Activated CD8-positive, alpha-beta memory T cell treated with anti-CD3 and anti-CD28 coated beads for 24 hours (primary cell): ENCODE measurements around the gene MRPL4.
"Not testable (repeated sequence)": the region's sequence is repeated elsewhere in the genome, so short reads cannot be mapped to it uniquely, and the experiment has no call there.

Experiments
- DNase-seq: peaks from one replicate; pipeline ENCODE4 v3.0.0-alpha.2; 2020

MRPL4 gene

GRCh38 chr19:10268071-10268470 is 16.1 kb downstream of the MRPL4 start:
- no peak for DNase-seq

GRCh38 chr19:10269333-10270179 is 17.5 kb downstream of the MRPL4 start:
- peak; percentile 97 for DNase-seq

GRCh38 chr19:10270180-10270615 is 18.2 kb downstream of the MRPL4 start:
- DNase-seq: peak; percentile 87

- DNase-seq: peak; percentile 89
Observed at GRCh38 chr19:10270616-10271394, 18.8 kb downstream of the MRPL4 start, which contains the start of gene ICAM1. ICAM1 (plus strand) TSS chr19:10271120; CDS start chr19:10271160, 40 bp downstream.

GRCh38 chr19:10271543-10272086 is 19.6 kb downstream of the MRPL4 start:
- DNase-seq: peak; percentile 77

- no peak for DNase-seq
Observed at GRCh38 chr19:10274589-10274988, 22.6 kb downstream of the MRPL4 start.

- no peak for DNase-seq
Observed at GRCh38 chr19:10277795-10278589, 26.0 kb downstream of the MRPL4 start.

- DNase-seq: no peak
Observed at GRCh38 chr19:10278935-10279334, 26.9 kb downstream of the MRPL4 start.

GRCh38 chr19:10279737-10280442 is 27.9 kb downstream of the MRPL4 start:
- DNase-seq: no peak

GRCh38 chr19:10282043-10282442 is 30.0 kb downstream of the MRPL4 start:
- not testable (repeated sequence) for DNase-seq

GRCh38 chr19:10283301-10284064 is 31.5 kb downstream of the MRPL4 start:
- no peak for DNase-seq

GRCh38 chr19:10284065-10284959 is 32.3 kb downstream of the MRPL4 start:
- no peak for DNase-seq

- no peak for DNase-seq
Observed at GRCh38 chr19:10284960-10285278, 32.9 kb downstream of the MRPL4 start.

GRCh38 chr19:10285393-10285792 is 33.4 kb downstream of the MRPL4 start:
- DNase-seq: no peak

- DNase-seq: peak; percentile 69
Observed at GRCh38 chr19:10286803-10287737, 35.1 kb downstream of the MRPL4 start, which contains the start of gene ICAM4. ICAM4 (plus strand) TSS chr19:10286955; CDS start chr19:10287013, 58 bp downstream.

GRCh38 chr19:10288662-10289166 is 36.7 kb downstream of the MRPL4 start:
- peak; percentile 76 for DNase-seq

- DNase-seq: peak; percentile 88
Observed at GRCh38 chr19:10289167-10289835, 37.3 kb downstream of the MRPL4 start.

- no peak for DNase-seq
Observed at GRCh38 chr19:10289836-10290356, 37.9 kb downstream of the MRPL4 start, which contains the start of gene ICAM5. ICAM5 (plus strand) TSS chr19:10289952; CDS start chr19:10290044, 92 bp downstream.
